NCI-H82 (cell line): ENCODE data around the gene SPPL3.

Experiments used
- DNase-seq: peaks from one replicate; lab custom pipeline; 2025; lab: John Stamatoyannopoulos, UW

The SPPL3 gene

DNA sequence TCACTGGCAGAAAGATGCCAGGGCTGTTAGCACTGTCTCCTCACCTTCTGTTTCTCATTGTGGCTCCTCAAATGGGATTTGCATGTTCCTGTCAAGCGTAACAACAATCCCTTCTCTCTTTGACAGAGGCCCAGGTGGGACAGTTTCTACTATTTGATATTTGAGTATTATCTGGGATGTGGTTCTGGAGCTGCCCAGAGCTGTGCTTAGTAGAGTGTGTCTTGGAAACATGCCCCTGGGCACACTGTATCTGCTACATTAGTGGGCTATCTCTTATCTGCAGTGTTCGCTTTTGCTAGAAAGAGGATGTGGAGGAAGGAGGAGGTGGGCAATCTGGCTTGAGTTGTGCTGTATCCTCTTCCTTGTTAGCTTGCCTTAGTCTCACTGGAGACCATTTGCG is 182.3 kb downstream of the SPPL3 start:
- no peak for DNase-seq

DNA sequence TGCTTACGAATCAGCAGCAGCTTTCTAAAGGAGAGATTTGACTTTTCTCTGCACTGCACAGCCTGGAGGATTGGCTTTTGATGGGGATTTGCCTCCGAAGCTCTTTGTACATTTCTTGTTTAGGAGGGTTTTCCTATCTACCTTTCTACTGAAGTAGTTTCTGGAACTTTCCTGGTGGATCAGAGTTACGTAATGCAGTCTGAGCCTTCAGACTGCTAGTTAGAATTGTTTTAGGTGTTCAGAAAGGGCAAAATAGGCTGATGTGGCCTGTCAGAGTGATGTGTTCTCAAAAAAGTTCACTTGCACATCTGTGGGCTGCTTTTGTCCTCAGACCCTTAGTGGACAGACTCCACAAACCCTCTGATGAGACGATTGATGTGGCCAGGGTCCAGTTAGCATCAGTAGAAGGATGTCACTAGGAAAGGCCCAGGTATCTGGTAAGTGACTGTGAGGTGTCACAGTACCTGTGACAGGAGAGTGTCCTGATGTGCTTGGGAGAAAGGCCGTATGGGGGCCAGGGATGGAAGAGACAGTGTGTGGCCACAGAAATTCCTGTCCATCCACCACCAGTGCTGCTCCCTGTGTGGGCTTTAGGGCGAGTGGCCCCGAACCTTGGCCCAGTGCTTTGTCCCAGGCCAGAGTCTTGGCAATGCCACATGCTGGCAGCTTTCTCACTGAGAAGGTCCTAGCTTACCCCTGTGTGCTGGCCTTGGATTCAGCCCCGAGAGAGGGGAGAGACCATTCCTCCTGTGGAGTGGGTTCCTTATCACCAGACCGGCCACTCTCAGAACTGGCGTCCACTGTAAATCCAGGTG is 183.0 kb downstream of the SPPL3 start:
- DNase-seq, result no peak

DNA sequence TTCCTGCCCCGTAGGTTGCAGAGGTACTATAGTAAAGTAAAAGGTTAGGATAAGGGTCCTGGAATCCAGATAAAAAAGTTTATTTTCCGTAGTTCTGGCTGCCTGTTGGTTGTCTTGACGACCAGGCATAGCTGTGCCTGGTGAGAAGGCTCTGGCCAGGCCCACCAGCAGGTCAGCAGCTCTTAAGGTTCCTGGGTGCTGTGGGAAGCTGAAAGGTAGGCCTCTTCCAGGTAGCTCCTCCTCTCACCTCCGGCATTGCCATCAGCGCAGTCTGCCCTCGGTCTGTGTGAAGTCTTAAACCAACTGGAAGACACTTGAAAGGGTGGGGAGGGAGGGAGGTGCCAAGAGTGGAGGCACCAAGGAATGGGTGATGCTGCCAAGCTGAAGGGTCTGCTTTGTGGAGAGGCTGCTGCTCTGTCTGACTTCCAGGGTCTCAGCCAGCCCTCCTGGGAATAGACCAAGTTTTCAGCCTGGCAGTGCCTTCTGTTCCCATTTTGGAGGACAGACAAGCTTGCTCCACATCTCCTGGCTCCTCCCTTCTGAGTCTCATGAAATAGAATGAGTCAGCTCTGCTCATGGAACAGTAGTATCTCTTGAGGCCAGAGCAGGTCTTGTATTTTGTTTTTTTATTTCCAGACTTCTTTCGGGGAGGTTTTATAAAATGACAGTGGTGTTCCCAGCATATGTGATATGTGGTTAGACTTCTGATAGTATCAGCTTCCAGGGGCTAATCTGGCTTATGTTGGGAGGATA is 183.7 kb downstream of the SPPL3 start:
- peak; percentile 53 for DNase-seq

DNA sequence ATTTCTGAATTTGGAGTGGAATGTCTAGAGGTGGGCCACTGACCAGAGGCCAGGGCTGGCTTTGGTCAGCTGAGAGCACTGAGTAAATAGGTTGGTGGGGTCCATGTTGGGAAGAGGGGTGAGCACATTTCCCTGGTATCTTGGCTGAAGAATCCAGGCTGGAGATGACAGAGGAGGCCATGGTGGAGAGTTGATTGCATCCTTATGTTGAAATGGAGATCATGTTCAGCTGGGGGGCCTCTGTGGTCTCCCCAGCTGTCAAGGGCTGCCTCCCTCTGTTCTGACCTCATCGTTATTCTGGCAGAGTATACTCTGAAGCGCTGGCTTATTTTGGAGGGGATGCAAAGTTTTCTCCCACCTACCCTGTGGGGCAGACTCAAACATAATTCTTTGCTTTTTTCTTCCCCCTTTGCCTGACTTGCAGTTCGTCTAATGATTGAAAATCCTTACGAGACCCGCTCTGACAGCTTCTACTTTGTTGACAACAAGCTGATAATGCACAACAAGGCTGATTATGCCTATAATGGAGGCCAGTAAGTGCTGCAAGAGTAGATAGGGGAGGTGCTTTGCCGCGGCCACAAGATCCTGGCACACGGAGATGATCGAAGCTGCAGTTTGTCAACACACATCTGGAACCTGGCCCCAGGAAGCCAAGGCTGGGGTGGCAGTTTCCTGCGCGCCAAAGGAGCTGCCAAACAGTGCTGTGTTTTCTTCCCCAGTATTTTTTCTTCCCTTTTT is 184.5 kb downstream of the SPPL3 start:
- no peak for DNase-seq

DNA sequence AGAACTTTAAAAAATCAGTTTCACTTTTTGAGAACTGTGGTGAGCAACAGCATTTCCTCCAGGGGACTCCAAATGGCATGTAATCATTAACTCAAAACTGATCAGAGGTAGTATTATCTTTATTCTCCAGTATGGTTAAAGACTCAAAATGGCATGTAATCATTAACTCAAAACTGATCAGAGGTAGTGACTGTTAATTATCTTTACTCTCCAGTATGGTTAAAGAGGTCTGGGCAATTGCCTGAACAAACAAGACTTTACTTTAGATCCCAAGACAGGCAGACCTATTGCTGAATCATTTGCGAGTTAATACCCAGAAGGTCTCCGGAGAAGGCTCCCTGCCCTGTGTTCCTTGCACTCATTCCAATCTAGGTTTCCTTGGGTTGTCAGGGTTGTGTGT is 185.1 kb downstream of the SPPL3 start:
- no peak for DNase-seq

DNA sequence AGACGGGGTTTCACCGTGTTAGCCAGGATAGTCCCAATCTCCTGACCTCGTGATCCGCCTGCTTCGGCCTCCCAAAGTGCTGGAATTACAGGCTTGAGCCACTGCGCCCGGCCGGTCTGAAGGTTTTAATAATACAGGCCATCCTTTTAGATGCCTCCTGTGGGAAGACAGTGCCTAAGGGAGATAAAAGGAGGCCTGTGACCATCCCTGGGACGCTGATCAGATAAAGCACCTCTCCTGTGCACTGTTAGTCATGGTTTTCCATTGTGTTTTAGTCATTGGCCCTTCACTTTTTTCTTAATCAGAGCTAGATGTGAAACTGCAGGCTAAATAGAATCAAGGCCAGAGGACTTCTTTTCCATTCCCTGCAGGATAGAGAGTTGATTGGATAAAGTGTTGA is 186.1 kb downstream of the SPPL3 start:
- no peak for DNase-seq

DNA sequence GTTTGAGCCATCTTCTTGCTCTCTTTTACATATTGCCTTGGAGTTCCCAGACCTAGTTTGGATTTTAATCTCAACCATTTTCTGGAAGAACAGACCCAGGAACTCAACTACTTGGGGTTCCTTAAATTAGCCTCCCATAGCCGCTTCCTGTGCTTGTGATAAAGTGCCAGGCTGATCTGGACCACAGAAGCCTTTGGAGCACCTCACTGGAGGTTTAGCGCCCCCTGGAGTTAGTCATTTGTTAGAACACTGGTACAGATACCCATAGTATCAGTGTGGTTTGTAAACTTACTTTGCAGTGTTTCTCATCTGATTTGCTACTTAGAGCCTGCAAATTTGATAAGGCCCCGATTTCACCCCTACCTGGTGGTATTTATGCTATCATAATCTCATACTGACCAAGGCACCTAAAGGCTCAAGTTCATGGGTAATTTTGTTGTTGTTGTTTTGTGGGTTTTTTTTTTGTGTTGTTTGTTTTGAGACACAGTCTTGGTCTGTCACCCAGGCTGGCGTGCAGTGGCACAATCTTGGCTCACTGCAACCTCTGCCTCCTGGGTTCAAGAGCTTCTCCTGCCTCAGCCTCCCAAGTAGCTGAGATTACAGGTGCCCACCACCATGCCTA is 190.2 kb downstream of the SPPL3 start:
- peak; percentile 92 for DNase-seq

DNA sequence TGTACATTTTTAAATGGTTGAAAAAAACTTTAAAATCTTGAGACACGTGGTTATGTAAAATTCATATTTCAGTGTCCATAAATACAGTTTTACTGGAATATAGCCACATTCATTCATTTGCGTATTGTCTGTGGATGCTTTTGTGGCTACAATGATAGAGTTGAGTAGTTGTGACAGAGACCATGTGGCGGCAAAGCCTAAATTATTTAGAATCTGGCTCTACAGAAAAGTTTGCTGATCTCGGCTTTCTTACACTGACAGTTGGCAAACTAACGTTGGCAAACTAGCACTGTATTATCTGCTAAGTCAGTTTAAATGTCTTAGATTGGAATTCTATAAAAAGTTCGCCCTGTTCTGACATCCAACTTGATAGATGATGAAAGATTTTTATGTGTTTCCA is 191.5 kb downstream of the SPPL3 start:
- no peak for DNase-seq
